Measurements from ENCODE around the gene TRRAP. TPM values are rescaled to one million over a fixed set of nuclear protein-coding genes. Genes with fewer than 3 reads are reported as not detected.
"Not testable (repeated sequence)": the region's sequence is repeated elsewhere in the genome, so short reads cannot be mapped to it uniquely, and the experiment has no call there.

Gene TRRAP
- 12.2 and 17.3 TPM in 2 replicates for total RNA-seq (2014; rRNA removed; shearing (Covaris generic))

- DNase-seq (ENCODE audit: low spot score) = peak; percentile 58
- in situ Hi-C loops (cut with HindIII; ENCODE audit: low sequenced_read_pairs) = no loop called here
These were observed at the start of gene TRRAP for GRCh38 chr7:98878365-98879197. Gene TRRAP, plus strand, starts transcription at chr7:98878532. Its CDS starts 2,619 bp downstream, at chr7:98881151.

- in situ Hi-C loops (cut with HindIII; ENCODE audit: low sequenced_read_pairs) = no loop called here
These were observed 47.3 kb upstream of the TRRAP start for GRCh38 chr7:98830972-98831548.

GRCh38 chr7:98831641-98832221 is 46.6 kb upstream of the TRRAP start:
- in situ Hi-C loops (cut with HindIII; ENCODE audit: low sequenced_read_pairs) = no loop called here

More at GRCh38 chr7:98830972-98831548, 47.3 kb upstream of the TRRAP start:
- DNase-seq (ENCODE audit: low spot score) = no peak

GRCh38 chr7:98833022-98833421 is 45.3 kb upstream of the TRRAP start:
- in situ Hi-C loops (cut with HindIII; ENCODE audit: low sequenced_read_pairs) = no loop called here
- DNase-seq (ENCODE audit: low spot score) = no peak

More at GRCh38 chr7:98831641-98832221, 46.6 kb upstream of the TRRAP start:
- DNase-seq (ENCODE audit: low spot score) = no peak

- no peak for DNase-seq (ENCODE audit: low spot score)
- in situ Hi-C loops (cut with HindIII; ENCODE audit: low sequenced_read_pairs) = no loop called here
These were observed 43.4 kb upstream of the TRRAP start for GRCh38 chr7:98834949-98835348.

- DNase-seq (ENCODE audit: low spot score) = peak; percentile 16
- in situ Hi-C loops (cut with HindIII; ENCODE audit: low sequenced_read_pairs) = no loop called here
These were observed 41.3 kb upstream of the TRRAP start for GRCh38 chr7:98836811-98837629.

- in situ Hi-C loops (cut with HindIII; ENCODE audit: low sequenced_read_pairs) = no loop called here
- no peak for DNase-seq (ENCODE audit: low spot score)
These were observed 40.7 kb upstream of the TRRAP start for GRCh38 chr7:98837630-98837972.

GRCh38 chr7:98840096-98840495 is 38.2 kb upstream of the TRRAP start:
- no peak for DNase-seq (ENCODE audit: low spot score)
- in situ Hi-C loops (cut with HindIII; ENCODE audit: low sequenced_read_pairs) = no loop called here

GRCh38 chr7:98840722-98841121 is 37.6 kb upstream of the TRRAP start:
- DNase-seq (ENCODE audit: low spot score) = no peak
- in situ Hi-C loops (cut with HindIII; ENCODE audit: low sequenced_read_pairs) = no loop called here

GRCh38 chr7:98841179-98841997 is 36.9 kb upstream of the TRRAP start:
- peak; percentile 61 for DNase-seq (ENCODE audit: low spot score)
- in situ Hi-C loops (cut with HindIII; ENCODE audit: low sequenced_read_pairs) = no loop called here

GRCh38 chr7:98842552-98842951 is 35.8 kb upstream of the TRRAP start:
- in situ Hi-C loops (cut with HindIII; ENCODE audit: low sequenced_read_pairs); DNase-seq (ENCODE audit: low spot score): not testable (repeated sequence)

- in situ Hi-C loops (cut with HindIII; ENCODE audit: low sequenced_read_pairs) = no loop called here
- no peak for DNase-seq (ENCODE audit: low spot score)
These were observed 29.4 kb upstream of the TRRAP start for GRCh38 chr7:98848918-98849317.

GRCh38 chr7:98852826-98853225 is 25.5 kb upstream of the TRRAP start:
- in situ Hi-C loops (cut with HindIII; ENCODE audit: low sequenced_read_pairs) = no loop called here

GRCh38 chr7:98855610-98856422 is 22.5 kb upstream of the TRRAP start:
- DNase-seq (ENCODE audit: low spot score) = no peak
- in situ Hi-C loops (cut with HindIII; ENCODE audit: low sequenced_read_pairs) = no loop called here

More at GRCh38 chr7:98852826-98853225, 25.5 kb upstream of the TRRAP start:
- DNase-seq (ENCODE audit: low spot score) = no peak

GRCh38 chr7:98860071-98860470 is 18.3 kb upstream of the TRRAP start:
- in situ Hi-C loops (cut with HindIII; ENCODE audit: low sequenced_read_pairs) = no loop called here
- DNase-seq (ENCODE audit: low spot score) = no peak

GRCh38 chr7:98862203-98862602 is 16.1 kb upstream of the TRRAP start:
- in situ Hi-C loops (cut with HindIII; ENCODE audit: low sequenced_read_pairs) = no loop called here
- DNase-seq (ENCODE audit: low spot score) = no peak

- no peak for DNase-seq (ENCODE audit: low spot score)
- in situ Hi-C loops (cut with HindIII; ENCODE audit: low sequenced_read_pairs) = no loop called here
These were observed 15.5 kb upstream of the TRRAP start for GRCh38 chr7:98862716-98863420.

All from G401 (cell line).